Measurements from ENCODE around the gene PTPN1.
"Not testable (repeated sequence)": the region's sequence is repeated elsewhere in the genome, so short reads cannot be mapped to it uniquely, and the experiment has no call there.

PTPN1 gene

GRCh38 chr20:50509923-50510705, at the start of gene PTPN1:
TSS of gene PTPN1 (plus strand) at chr20:50510383. CDS start at chr20:50510528, 145 bp downstream.
- DNase-seq (ENCODE audit: low read depth in 1 of 2, low spot score in 1 of 2): peak; percentile 97

GRCh38 chr20:50460608-50461267, 49.4 kb upstream of the PTPN1 start:
- DNase-seq (ENCODE audit: low read depth in 1 of 2, low spot score in 1 of 2): peak; percentile 65 to 73

- no peak for DNase-seq (ENCODE audit: low read depth in 1 of 2, low spot score in 1 of 2)
Observed at GRCh38 chr20:50462093-50462690, 48.0 kb upstream of the PTPN1 start.

- peak; percentile 28 to 29 for DNase-seq (ENCODE audit: low read depth in 1 of 2, low spot score in 1 of 2)
Observed at GRCh38 chr20:50464026-50464724, 46.0 kb upstream of the PTPN1 start.

- DNase-seq (ENCODE audit: low read depth in 1 of 2, low spot score in 1 of 2): no peak
Observed at GRCh38 chr20:50464725-50465650, 45.2 kb upstream of the PTPN1 start.

- DNase-seq (ENCODE audit: low read depth in 1 of 2, low spot score in 1 of 2): no peak
Observed at GRCh38 chr20:50467174-50467573, 43.0 kb upstream of the PTPN1 start.

- DNase-seq (ENCODE audit: low read depth in 1 of 2, low spot score in 1 of 2): no peak
Observed at GRCh38 chr20:50467718-50468356, 42.3 kb upstream of the PTPN1 start.

- DNase-seq (ENCODE audit: low read depth in 1 of 2, low spot score in 1 of 2): no peak
Observed at GRCh38 chr20:50468378-50468798, 41.8 kb upstream of the PTPN1 start.

GRCh38 chr20:50469176-50469723, 40.9 kb upstream of the PTPN1 start:
- no peak for DNase-seq (ENCODE audit: low read depth in 1 of 2, low spot score in 1 of 2)

GRCh38 chr20:50469796-50470195, 40.4 kb upstream of the PTPN1 start:
- no peak for DNase-seq (ENCODE audit: low read depth in 1 of 2, low spot score in 1 of 2)

GRCh38 chr20:50470264-50470858, 39.8 kb upstream of the PTPN1 start:
- no peak for DNase-seq (ENCODE audit: low read depth in 1 of 2, low spot score in 1 of 2)

GRCh38 chr20:50471231-50471630, 39.0 kb upstream of the PTPN1 start:
- DNase-seq (ENCODE audit: low read depth in 1 of 2, low spot score in 1 of 2): no peak

GRCh38 chr20:50472693-50473664, 37.2 kb upstream of the PTPN1 start:
- DNase-seq (ENCODE audit: low read depth in 1 of 2, low spot score in 1 of 2): no peak

- not testable (repeated sequence) for DNase-seq (ENCODE audit: low read depth in 1 of 2, low spot score in 1 of 2)
Observed at GRCh38 chr20:50474356-50474755, 35.8 kb upstream of the PTPN1 start.

GRCh38 chr20:50475681-50476292, 34.4 kb upstream of the PTPN1 start:
- DNase-seq (ENCODE audit: low read depth in 1 of 2, low spot score in 1 of 2): no peak

GRCh38 chr20:50477239-50477872, 32.8 kb upstream of the PTPN1 start:
- DNase-seq (ENCODE audit: low read depth in 1 of 2, low spot score in 1 of 2): no peak
